ENCODE measurements around the gene KCTD5. TPM values are rescaled to one million over a fixed set of nuclear protein-coding genes. Genes with fewer than 3 reads are reported as not detected.

The KCTD5 gene
- total and polyA plus RNA-seq, 2 of the 8 experiments (the other 6 are each of a cell fraction or from before 2014, with no cell fraction given): 26.6 to 31.8 TPM

- TF ChIP-seq MAX (IDR thresholded peaks at IDR 0.05) (no peak), SRF (IDR thresholded peaks at IDR 0.05; ENCODE audit: low read depth, low read length) (no peak)
These were observed 63.6 kb downstream of the KCTD5 start (continued) for GRCh38 chr16:2745961-2746360.
